ENCODE results near the gene MEIS2.

MEIS2 gene

DNA sequence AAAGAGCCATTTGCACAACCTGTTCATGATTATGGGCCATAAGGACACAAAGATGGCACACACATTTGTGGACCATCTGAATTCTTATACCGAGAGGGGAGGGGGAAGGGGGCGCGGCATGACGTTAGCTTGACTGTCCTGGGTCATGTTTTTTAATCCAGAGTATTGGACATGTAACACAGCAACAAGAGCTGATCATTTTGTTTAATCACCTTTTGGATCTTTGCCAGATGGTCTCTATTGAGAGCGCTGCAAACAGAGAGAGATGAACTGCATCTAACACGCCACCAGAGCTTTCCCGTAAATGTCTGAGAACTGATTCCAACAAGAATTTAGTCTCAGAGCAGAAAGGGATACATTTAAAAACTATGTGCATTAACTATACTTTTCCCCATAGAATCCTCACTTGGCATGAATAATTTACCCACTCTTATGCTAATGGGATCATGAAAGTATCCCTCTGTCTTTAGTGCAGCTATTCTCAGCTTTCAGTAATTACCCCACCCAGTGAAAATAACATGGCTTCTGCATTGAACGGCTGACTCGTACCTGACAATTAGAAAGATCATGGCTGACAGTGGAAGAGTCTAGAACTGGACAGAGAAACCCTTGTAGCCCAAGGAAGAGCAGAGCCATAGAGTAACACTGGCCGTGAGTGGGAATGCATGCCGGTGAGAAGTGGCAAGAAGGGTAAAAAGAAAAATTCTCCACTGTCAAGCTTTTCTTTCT, 22.6 kb downstream of the MEIS2 start:
- DNase-seq (ENCODE audit: low read depth), result no peak

DNA sequence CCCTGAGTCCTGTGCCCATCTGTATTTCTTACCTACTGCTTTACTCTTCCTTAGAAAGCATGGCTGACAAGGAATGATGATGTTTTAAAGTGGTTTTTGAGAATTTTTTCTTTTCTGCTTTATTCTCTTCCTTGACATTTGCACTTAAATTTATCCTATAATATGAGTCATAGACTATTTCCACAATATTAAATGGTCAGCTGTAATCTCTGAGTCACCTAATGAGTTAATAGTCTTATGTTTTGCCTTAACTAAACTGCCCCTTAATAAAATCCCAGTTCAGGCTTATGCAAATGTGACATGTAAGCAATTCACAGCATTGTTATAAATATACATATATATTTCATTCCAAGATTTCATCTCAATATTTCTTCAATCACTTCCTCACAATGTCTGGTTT, 23.8 kb downstream of the MEIS2 start:
- no peak for DNase-seq (ENCODE audit: low read depth)

DNA sequence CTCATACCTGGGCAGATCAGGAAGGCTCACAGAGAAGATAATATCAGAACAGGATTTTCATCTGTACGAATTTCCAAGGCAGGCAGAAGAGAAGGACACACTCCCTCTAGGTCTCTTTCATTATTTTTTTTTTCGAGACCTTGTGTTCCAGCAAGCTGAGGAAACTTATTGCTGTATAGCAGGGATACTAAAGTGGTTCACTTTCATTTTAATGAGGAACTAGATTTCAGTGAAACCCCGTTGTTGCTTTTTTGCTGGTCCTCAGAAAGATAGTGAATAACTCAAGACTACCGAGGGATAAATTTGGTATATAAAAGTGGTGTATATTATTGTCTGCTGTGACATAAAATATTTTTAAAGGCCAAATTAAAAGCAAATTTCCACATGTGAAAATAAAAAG, 24.6 kb downstream of the MEIS2 start:
- DNase-seq (ENCODE audit: low read depth), result no peak

DNA sequence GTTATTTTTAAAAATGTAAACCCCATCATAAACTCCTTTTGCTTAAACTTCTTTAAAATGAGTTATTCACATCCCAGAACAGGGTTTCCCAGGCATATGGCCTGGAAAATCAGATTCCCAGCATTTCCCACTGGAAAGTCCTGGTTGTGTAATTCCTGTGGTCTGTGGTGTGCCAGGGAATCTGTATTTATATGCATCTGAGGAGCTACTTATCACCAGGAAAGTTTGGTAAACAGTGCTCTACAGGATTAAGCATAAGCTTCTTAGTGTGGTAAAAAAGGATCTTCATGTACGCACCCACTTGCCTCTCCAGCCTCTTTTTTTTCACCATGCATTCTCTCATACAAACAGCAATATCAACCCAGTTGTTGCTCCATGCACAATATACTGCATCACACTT, 28.2 kb downstream of the MEIS2 start:
- DNase-seq (ENCODE audit: low read depth), result no peak

DNA sequence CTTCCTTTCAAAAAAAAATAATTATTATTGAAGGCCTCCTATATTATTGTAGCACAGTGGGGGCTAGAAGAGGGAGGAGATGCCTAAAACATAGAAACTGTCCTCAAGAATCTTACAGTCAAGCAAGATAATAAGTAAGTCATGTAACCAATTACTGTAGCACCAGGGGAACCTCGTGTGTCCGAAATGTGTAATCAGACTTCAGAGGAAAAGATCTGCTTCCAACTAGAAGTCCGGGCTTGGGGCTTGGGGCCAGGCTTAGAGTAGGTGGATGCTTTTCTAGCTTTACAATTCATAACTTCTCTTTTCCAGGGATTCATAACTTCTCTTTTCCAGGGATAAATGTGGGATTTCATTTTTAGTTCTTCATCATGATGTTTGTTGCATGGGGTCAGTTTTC, 29.2 kb downstream of the MEIS2 start:
- DNase-seq (ENCODE audit: low read depth), result no peak

DNA sequence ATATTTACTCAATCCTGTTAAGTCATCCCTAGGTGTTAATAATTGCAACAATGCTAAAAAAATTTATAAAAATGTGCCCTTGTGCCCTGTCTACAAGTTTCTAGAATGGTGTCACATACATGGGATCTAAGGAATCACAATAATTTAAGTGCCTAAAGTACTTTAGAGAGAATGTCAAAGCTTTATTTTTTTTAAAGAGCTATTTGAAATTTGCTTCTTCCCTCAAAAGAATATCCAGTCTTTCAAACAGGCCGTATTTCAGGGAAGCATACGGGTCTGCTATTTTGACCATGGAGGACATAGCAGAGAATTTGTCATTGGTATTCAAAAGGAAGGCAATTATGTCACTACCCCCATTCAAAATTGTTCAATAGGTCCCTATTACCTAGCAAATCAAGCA, 29.7 kb downstream of the MEIS2 start:
- no peak for DNase-seq (ENCODE audit: low read depth)

DNA sequence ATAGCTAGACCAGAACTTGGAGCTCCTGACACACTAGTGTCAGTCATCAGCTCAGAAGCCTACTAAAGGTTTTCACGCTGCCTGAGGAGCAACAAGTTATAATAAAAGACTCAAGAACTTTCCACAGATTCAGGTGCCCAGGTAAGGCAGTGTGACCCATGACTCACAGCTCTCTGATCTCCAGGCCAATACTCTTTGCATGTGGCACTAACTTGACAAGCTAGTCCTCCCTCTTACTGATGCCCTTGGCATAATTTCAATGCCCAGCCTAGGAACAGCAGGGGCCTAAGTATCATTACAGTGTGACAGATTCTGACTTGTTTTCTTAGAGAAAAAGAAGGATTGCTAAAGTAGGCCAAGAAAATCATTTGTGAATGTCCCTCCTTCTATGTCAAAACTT, 38.4 kb downstream of the MEIS2 start:
- DNase-seq (ENCODE audit: low read depth), result no peak

DNA sequence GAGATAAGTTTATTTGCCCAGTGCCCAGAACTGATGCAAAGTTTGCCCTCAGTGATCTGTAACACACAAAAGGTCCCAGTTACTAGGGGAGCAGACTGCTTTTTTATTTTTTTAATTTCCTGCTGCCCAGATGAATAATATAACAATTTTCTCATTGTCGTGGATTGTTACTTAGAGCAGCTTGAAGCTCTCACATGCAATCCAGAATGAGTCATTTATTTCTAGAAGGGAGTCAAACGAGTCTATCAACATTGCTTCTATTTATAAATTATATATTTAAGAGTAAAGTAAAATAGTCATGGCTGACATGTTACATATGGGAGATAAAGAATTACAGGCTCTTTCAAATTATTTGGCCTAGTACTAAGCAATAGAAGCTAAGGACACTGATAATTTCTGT, 41.3 kb downstream of the MEIS2 start:
- DNase-seq (ENCODE audit: low read depth), result no peak

DNA sequence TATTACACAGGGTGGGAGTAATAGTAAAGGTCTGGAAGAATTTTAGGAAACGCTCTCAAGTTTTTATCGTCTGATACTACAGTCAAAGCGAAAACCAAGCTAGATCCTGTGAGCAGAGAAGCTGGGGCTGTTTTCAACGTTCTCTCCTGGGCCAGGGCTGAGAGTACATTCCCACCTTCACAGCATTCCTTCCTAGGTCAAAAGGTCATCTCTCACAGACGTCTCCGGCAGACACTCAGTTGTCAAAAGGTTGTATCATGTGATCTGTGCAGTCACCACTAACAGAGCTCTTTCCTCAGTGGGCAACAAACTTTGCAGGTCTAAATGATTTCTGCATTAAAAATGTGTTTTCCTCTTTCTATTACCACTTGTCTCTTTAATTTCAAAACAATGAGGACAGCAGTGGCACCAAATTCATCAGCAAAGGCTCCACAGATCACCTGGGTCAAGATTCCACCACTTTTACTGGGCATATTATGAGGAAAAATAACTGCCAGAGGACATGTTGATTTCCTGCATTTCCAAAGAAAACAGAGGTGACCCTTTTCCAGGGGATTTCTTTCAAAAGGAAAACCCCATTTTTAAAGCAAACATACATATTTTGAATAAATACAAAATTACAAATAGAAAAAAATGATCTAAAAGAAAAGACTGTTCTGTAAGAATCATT, 41.9 kb downstream of the MEIS2 start:
- DNase-seq (ENCODE audit: low read depth), result no peak

DNA sequence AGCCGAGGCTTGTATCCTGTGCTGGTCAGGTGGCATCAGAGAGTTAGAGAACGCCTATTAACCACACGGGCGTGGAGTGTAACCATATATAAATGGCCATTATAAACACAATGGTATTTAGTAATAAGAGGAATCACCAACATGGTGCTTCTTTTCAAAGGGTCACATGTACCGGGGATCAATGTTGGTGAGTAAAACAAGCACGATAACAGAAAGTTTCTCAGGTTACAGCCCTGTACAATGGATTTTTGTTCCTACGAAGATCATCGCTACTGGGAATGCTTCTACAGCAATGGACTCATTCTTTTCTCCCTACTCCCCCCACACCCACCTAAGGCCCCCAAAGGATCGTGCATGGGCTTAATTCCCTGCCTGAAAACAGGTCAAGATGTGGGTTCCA, 42.5 kb downstream of the MEIS2 start:
- no peak for DNase-seq (ENCODE audit: low read depth)

DNA sequence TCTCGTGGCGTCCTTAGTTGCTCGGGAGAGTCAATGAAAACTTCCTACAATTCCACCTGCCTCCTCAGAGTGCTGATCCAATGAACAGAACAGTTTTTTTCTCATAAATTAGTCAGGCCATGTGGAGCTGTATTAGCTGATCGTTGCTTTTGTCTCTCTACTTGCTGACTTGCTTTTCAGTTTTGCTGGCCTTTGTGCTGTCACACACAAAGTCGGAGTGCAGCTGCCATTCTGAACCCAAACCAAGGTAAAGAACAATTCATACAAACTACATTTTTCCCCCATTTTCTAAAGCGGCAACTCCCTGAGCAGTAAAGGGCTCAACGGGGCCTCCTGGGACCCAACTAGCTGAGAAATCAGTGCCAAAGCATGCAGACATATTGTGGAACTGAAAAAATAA, 43.1 kb downstream of the MEIS2 start:
- DNase-seq (ENCODE audit: low read depth), result no peak

DNA sequence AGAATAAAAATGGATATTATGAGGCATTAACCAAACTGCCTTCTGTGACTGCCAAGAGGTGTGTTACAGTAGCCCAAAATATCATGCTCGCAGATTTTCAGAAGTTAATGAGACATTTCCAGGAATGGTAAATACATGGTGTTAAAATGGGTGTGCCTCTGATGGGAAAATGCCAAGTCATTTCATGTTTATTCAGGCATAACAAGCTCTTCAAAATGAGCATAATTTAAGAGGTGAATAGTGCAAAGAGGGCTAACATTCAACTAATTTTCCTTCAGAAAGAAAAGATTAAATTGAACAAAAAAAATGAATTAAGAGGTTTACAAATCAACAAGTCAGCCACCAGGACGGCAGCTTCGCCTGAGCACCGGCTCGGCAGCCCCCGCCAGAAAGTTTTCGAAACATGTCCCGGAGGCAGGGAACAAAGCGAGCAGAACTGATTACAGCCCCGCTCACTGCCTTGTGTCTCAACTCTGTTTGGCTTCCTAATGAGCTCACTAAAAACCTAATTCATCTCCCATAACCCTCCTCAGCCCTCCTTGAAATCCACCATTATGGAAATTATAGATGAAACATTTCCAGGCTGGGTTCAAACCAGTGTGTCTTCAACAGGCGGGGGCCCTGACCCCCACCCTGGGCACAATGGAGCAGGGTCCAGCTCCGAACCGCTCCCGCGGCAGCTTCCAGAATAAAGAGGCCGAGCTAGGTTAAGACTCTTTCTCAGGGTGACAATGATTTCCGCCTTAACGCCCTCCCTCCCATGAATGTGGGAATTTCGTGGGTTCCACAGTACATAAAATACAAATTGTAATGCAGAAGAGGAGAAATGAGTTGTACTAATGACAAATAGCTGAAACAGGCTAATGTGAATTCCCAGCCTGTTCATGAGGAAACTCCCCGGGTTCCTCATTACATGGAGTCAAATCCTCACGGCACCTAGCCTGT, 43.9 kb downstream of the MEIS2 start:
- DNase-seq (ENCODE audit: low read depth), result no peak

DNA sequence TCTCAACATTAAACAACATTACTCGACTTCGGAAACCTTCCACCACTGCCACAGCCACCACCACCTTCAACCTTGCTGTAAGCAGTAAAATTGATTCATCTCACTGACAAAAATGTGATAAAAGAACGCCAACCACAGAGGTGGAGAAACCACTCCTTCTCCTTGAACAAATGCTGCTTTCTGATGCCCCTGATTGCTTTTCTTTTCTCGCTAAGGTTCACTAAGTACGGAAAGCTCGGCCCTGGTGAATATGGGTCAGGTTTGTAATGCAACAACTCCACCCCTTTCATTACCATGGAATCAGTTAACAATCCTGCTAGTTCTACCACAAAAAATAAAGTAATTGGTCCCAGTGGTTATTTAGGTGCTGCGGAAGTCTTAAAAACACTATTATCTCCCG, 44.9 kb downstream of the MEIS2 start:
- DNase-seq (ENCODE audit: low read depth), result no peak

DNA sequence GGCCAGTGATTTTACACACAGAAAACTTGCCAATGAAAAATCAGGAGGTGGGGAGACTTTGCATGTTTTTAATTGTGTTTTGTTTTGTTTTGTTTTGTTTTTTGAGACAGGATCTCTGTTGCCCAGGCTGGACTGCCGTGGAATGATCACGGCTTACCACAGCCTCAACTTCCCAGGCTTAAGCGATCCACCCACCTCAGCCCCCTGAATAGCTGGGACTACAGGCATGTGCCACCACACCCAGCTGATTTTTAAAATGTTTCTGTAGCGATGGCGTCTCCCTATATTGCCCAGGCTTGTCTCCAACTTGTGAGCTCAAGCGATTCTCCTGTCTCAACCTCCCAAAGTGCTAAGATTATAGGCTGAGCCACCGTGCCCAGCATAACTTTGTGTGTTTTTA, 46.0 kb downstream of the MEIS2 start:
- no peak for DNase-seq (ENCODE audit: low read depth)

DNA sequence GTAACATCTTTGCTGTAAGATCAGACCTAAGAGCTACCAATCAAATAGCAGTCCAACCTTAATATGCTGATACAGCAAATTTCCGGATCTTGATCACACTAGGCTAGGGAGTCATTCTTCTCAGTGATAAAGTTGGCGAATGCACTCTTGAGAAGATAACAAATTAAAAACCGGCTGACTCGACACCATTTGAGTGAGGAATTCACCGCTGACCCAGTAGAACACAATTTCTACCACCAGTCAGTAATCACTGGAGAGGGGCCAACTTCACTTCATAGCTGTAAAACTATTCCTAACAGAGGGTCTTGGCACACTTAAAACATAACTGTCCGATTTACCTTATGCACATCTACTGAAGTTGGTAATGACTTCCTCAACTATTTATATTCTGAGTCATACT, 47.2 kb downstream of the MEIS2 start:
- DNase-seq (ENCODE audit: low read depth), result no peak

DNA sequence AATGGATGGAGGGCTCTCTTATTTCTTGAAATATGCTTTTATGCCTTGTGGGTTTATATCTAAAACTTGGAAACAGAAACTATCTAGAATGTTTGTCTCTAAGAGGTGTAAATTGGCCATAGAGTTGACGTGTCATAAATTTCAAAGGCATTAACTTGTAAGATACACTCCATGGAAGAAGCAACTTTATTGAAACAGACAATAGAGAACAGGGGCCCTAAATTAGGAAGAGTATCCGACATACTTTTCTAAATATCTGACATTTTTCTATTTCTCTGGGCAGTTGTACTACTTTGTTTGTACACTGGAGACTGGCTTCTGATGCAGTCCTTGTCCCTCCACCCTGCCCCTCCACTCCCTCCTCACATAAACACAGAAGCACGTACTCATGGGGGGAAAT, 50.0 kb downstream of the MEIS2 start:
- no peak for DNase-seq (ENCODE audit: low read depth)

DNA sequence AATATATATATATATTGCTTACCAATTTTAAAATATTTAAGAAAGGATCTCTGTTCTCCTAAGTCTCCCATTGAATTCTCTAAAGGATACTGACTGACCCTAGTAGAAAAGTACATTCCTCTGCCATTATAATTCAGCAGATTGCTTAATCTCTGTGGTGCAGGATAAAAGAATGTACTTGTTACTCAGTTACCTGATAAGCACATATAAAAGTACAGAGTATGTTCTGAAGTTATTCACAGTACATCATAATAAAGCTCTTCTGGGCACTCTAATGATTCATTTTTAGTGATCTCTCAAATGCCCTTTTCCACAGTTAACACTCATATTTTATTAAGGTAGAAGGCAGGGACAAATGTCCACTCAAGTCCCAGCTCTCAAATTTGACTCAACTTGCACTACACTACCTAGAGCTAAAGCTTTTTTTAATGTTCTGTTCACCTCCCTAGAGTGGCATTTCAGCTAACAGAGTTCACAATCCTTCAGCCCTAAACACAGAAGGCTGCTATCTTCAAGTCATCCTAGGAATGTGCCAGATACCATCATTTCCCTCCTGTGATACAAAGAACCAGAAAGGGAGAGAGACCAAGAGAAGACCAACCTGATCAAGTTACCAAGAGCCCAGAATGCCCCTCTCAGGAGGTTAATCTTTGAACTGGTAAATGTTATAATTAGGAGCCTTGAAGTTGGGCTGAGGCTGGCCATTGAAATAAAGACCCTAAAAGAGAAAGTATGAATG, 53.3 kb downstream of the MEIS2 start:
- DNase-seq (ENCODE audit: low read depth), result no peak

DNA sequence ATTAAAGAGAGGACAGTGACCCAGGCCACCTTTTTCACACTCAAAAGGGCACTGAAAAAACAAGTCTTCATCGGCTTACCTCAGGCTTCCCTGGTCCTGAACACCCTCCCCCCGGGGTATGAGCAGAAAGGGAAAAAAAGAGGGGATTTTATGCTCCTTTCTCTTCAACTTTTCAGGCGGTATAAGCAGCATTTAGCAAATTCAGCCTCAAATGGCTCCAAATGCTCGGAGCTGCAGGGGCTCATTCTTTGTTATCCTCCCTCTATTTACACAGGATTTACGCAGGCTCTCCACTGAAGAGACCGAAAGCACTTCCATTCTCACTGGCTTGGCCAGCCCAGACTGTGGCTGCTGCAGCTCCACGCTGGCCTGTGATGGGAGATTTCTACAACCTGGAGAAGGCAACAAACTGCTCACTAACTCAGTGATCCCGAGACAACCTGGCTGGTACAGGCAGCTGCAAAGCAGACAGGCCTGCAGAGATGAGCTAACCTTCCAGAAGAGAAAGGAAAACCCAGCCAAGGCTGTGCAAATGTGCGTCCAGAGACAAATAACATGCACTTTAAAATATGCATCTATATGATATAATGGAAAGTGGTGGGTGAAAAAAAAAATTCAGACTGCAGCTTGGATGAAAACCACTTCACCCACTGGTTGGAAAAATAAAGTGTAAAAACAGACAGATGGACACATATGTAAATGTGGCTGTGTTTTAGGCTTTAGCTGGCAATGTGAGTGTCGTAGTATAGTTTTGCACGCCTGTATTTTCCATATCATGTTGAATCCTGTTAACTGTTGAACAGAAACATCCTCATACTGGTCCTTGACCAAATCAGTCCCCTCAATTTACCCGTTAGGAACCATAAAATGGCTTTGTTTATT, 54.2 kb downstream of the MEIS2 start:
- DNase-seq (ENCODE audit: low read depth), result no peak

DNA sequence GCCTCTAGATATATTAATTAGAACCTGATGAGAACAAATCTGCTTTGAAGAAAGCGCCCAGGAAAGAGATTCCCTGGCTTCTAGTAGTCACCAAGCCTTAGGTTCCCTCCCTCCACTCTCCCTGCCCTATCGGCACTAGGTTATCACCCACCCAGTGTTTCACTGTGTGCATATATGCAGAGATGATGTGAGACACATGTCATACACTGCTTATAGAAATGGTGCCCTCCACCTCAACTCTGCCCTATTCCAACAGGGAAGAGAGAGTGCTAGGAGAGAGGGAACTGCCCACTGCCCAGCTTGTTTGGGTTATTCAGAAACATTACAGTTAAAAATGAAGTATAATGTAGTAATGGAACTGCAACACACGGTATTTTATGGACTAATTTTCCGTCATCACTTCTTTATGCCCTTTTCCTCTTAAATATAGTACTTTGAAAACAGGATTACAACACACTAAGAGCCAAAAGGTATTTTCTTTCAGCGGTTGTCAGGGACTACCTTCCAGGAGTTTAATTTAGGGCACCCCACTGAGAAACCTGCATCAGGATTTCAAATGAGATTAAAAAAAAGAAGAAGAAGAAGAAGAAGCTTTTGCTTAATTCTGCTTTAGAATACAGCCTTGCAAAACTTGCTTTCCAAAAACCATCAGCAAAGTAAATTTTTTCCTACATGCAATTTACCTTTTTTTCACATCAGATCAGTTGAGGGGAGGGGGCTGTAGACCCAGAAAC, 55.3 kb downstream of the MEIS2 start:
- no peak for DNase-seq (ENCODE audit: low read depth)

DNA sequence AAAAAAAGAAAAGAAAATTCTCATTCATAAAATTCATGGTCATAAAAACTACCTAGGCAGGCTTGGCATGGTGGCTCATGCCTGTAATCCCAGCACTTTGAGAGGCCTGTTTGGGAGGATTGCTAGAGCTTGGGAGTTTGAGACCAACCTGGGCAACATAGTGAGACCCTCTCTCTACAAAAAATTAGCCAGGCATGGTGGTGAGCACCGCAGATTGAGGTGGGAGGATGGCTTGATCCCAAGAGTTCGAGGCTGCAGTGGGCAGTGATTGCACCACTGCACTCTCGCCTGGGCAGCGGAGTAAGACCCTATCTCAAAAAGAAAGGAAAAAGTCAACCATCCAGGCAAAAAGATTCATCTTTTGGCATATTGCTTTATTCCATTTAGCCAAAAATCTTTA, 58.5 kb downstream of the MEIS2 start:
- no peak for DNase-seq (ENCODE audit: low read depth)

DNA sequence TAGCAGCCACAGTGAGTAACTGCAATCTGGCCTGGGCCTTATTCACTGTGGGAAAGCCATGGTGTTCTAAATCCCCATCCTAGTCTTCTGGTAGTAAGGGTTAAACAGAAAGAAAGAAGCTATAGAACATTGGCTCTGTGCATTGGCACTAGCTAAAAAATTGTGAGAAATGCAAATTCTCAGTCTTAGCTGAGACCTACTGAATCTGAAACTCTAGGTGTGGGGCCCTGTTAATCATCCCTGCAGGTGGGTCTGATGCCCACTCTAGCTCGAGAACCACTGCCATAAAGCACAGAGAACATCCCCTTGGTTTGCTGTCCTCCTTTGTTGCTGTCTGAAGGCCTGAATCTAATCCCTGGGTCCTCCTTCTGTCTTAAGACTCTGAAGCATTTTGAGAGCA, 59.3 kb downstream of the MEIS2 start:
- no peak for DNase-seq (ENCODE audit: low read depth)

Data from stimulated activated CD8-positive, alpha-beta memory T cell treated with anti-CD3 and anti-CD28 coated beads, Interleukin-7, amount 100 ng/mL, for 24 hours (primary cell).